Endodermal cell (in vitro differentiated cells): Measurements from ENCODE around the gene RSF1. TPM values are rescaled to one million over a fixed set of nuclear protein-coding genes. Genes with fewer than 3 reads are reported as not detected.

Experiments used
- DNase-seq: peaks from one replicate; pipeline ENCODE4 v3.0.0-alpha.2; 2017
- H3K27ac ChIP-seq: 2 replicates; pipeline ENCODE4 v1.5.1; 2013; ENCODE audit warnings: mild to moderate bottlenecking, low read depth, low read length, moderate library complexity
- H3K27me3 ChIP-seq: 2 replicates; pipeline ENCODE4 v1.6.1; 2013; ENCODE audit warnings: mild to moderate bottlenecking, low read length, moderate library complexity; ENCODE audit not compliant: insufficient read depth, control insufficient read depth, poor library complexity, severe bottlenecking
- H3K36me3 ChIP-seq: 2 replicates; pipeline ENCODE4 v1.7.0; 2013; ENCODE audit warnings: mild to moderate bottlenecking, low read length, moderate library complexity; ENCODE audit not compliant: control insufficient read depth, insufficient read depth
- H3K4me1 ChIP-seq: one replicate; pipeline ENCODE4 v1.7.0; 2013; ENCODE audit warnings: low read length; ENCODE audit not compliant: control insufficient read depth, insufficient read depth
- H3K4me3 ChIP-seq: 2 replicates; pipeline ENCODE4 v1.5.1; 2013; ENCODE audit warnings: mild to moderate bottlenecking, low read length, moderate library complexity
- H3K9ac ChIP-seq: 2 replicates; pipeline ENCODE4 v1.6.1; 2013; ENCODE audit warnings: mild to moderate bottlenecking, low read length, moderate library complexity; ENCODE audit not compliant: poor library complexity, severe bottlenecking; ENCODE audit errors: extremely low read depth
- H3K9me3 ChIP-seq: 2 replicates; pipeline ENCODE4 v1.6.1; 2013; ENCODE audit warnings: mild to moderate bottlenecking, low read length, moderate library complexity; ENCODE audit not compliant: control insufficient read depth
- H3K27ac Mint-ChIP-seq: 2 replicates; pipeline ENCODE4 v1.8.0; 2020; ENCODE audit warnings: mixed read lengths
- H3K27me3 Mint-ChIP-seq: 2 replicates; pipeline ENCODE4 v1.8.0; 2021; ENCODE audit warnings: mild to moderate bottlenecking, mixed read lengths; ENCODE audit not compliant: insufficient read depth
- H3K36me3 Mint-ChIP-seq: 2 replicates; pipeline ENCODE4 v1.8.0; 2020; ENCODE audit warnings: low read depth, mixed read lengths
- H3K4me1 Mint-ChIP-seq: 2 replicates; pipeline ENCODE4 v1.8.0; 2020; ENCODE audit warnings: mixed read lengths
- H3K4me3 Mint-ChIP-seq: 2 replicates; pipeline ENCODE4 v1.8.0; 2020; ENCODE audit warnings: mild to moderate bottlenecking, moderate library complexity, mixed read lengths
- H3K9me3 Mint-ChIP-seq: 2 replicates; pipeline ENCODE4 v1.8.0; 2020; ENCODE audit warnings: mild to moderate bottlenecking, mixed read lengths
- CTCF ChIP-seq: fragments of 200-600 bp; sonication (generic); conservative IDR thresholded peaks from 2 replicates; pipeline ENCODE4 v1.5.0; 2021; ENCODE audit warnings: antibody characterized with exemption, mild to moderate bottlenecking
- WGBS, 2 experiments: methylation state at CpG; one replicate each; pipeline versions ENCODE4 v1.1.5 to v1.1.7; 2013; ENCODE audit warnings: missing lambda C conversion rate in 2 of 2, mixed read lengths in 1 of 2; ENCODE audit not compliant: insufficient coverage in 1 of 2, insufficient read length in 1 of 2; 5-methylcytosine and 5-hydroxymethylcytosine counted together
- total RNA-seq, 2 donors: library from RNA; stranded (reverse); fragmentation: NEBNext Ultra II Directional in 1 of 2; extraction: Animal tissue kit (Norgen Biotek cat#: 25700) in 1 of 2; gene quantifications; 2 replicates in 1 of 2; 3 replicates in 1 of 2; pipeline ENCODE4 v1.2.1, GENCODE V29; 2021

RSF1 gene
- total RNA-seq, 2 donors from 2014 or later: 69.3 to 71.0 TPM

GRCh38 chr11:77791301-77791700, 29.2 kb downstream of the RSF1 start:
- H3K36me3 Mint-ChIP-seq: peaks cover 48% of the 10 kb centered on the region
- 95 to 98% methylated on average over 4 of the region's 4 CpGs for WGBS, 2 experiments
- H3K4me3 Mint-ChIP-seq: no peak overlapping the region
- Histone ChIP-seq H3K9ac (no peak overlapping the region), H3K27me3 (no peaks in the 10 kb centered on the region), H3K9me3 (peaks cover 28% of the 10 kb centered on the region), H3K4me1 (peaks cover 3% of the 10 kb centered on the region), H3K36me3 (peaks cover 21% of the 10 kb centered on the region), H3K4me3 (no peak overlapping the region), H3K27ac (no peak overlapping the region)
- no peaks in the 10 kb centered on the region for H3K27me3 Mint-ChIP-seq
- peaks cover 13% of the 10 kb centered on the region for H3K4me1 Mint-ChIP-seq
- no peak for TF ChIP-seq CTCF
- DNase-seq: no peak
- peaks cover 39% of the 10 kb centered on the region for H3K9me3 Mint-ChIP-seq
- H3K27ac Mint-ChIP-seq: no peak overlapping the region

- whole genome bisulfite sequencing, 2 experiments: 91 to 93% methylated on average over 3 to 5 of the region's 5 CpGs
- H3K27me3 Mint-ChIP-seq: no peaks in the 10 kb centered on the region
- Histone ChIP-seq H3K27ac (no peak overlapping the region), H3K9me3 (peaks cover 28% of the 10 kb centered on the region), H3K9ac (no peak overlapping the region), H3K27me3 (no peaks in the 10 kb centered on the region), H3K4me1 (peaks cover 5% of the 10 kb centered on the region), H3K4me3 (no peak overlapping the region), H3K36me3 (peaks cover 21% of the 10 kb centered on the region)
- peak; percentile 69 for DNase-seq
- H3K9me3 Mint-ChIP-seq: peaks cover 39% of the 10 kb centered on the region
- H3K4me3 Mint-ChIP-seq: no peak overlapping the region
- peaks cover 15% of the 10 kb centered on the region for H3K4me1 Mint-ChIP-seq
- H3K27ac Mint-ChIP-seq: no peak overlapping the region
- H3K36me3 Mint-ChIP-seq: peaks cover 50% of the 10 kb centered on the region
- peak; percentile 55 for TF ChIP-seq CTCF
Observed at GRCh38 chr11:77789731-77790476, 30.6 kb downstream of the RSF1 start.

- DNase-seq: peak; percentile 57
- Histone ChIP-seq H3K36me3 (peaks cover 21% of the 10 kb centered on the region), H3K27me3 (no peaks in the 10 kb centered on the region), H3K9me3 (peaks cover 28% of the 10 kb centered on the region), H3K4me3 (peak overlapping the region; percentile 57), H3K27ac (no peak overlapping the region), H3K4me1 (peaks cover 11% of the 10 kb centered on the region), H3K9ac (no peak overlapping the region)
- no peak for TF ChIP-seq CTCF
- Mint-ChIP-seq H3K27ac (peak overlapping the region; percentile 56), H3K27me3 (no peaks in the 10 kb centered on the region), H3K9me3 (peaks cover 35% of the 10 kb centered on the region), H3K36me3 (peaks cover 47% of the 10 kb centered on the region), H3K4me3 (no peak overlapping the region), H3K4me1 (peaks cover 22% of the 10 kb centered on the region)
- 82 to 86% methylated on average over 9 to 11 of the region's 11 CpGs for WGBS, 2 experiments
Observed at GRCh38 chr11:77789061-77789730, 31.3 kb downstream of the RSF1 start.
